H1 (cell line): ENCODE data around the gene AGER. TPM values are rescaled to one million over a fixed set of nuclear protein-coding genes. Genes with fewer than 3 reads are reported as not detected.
A peak's percentile ranks its signal among the peaks of the same experiment; 100 is the strongest.

Source experiments
- EP300 ChIP-seq, 2 experiments: IDR thresholded peaks; 1 replicate in 1 of 2; 2 replicates in 1 of 2; pipeline ENCODE4 v1.6.1; 2011 to 2012; ENCODE audit warnings: low read depth in 2 of 2, low read length in 2 of 2, mild to moderate bottlenecking in 2 of 2, borderline replicate concordance in 1 of 2, inconsistent platforms in 1 of 2, moderate library complexity in 1 of 2
- EZH2 ChIP-seq: fragments of 200-600 bp; sonication (generic); IDR thresholded peaks from 2 replicates; pipeline ENCODE4 v1.7.1; 2012; ENCODE audit warnings: low read depth, mild to moderate bottlenecking, moderate library complexity, low read length, inconsistent platforms; ENCODE audit not compliant: severe bottlenecking
- TBP ChIP-seq: IDR thresholded peaks from 2 replicates; pipeline ENCODE4 v1.6.1; 2011; ENCODE audit warnings: low read depth, low read length, improper control_type of control experiment
- polyA plus RNA-seq, 7 experiments: library from polyadenylated mRNA; depleted of rRNA in 3 of 7; stranded (reverse) in 5 of 7; unstranded in 2 of 7; fragments of >200 nt in 5 of 7; fragments of 200-250 nt in 2 of 7; gene quantifications; 1 replicate in 5 of 7; 2 replicates in 1 of 7; 4 replicates in 1 of 7; pipeline versions ENCODE4 v1.2.1 to v1.2.3, GENCODE V29; 2011 to 2013; ENCODE audit warnings: missing spikeins in 2 of 7, mixed read lengths in 2 of 7
- total RNA-seq: library from RNA; stranded (reverse); fragmentation: NEBNext Ultra II Directional; extraction: Animal tissue kit (Norgen Biotek cat#: 25700); gene quantifications from 2 replicates; pipeline ENCODE4 v1.2.1, GENCODE V29; 2021
- TF ChIP-seq, protein P1 (sequence below), 3 experiments: IDR thresholded peaks; 1 replicate in 2 of 3; 2 replicates in 1 of 3; pipeline versions ENCODE4 v1.5.1 to v1.6.1; 2011; ENCODE audit warnings: low read length in 3 of 3, mild to moderate bottlenecking in 3 of 3, inconsistent platforms in 2 of 3, low read depth in 1 of 3, moderate library complexity in 1 of 3; ENCODE audit not compliant: insufficient read depth in 1 of 3; ENCODE audit errors: control extremely low read depth in 1 of 3

Gene AGER
- total and polyA plus RNA-seq, 2 of the 8 experiments (the other 6 are each of a cell fraction or from before 2014, with no cell fraction given), result 3.8 to 10.9 TPM

DNA sequence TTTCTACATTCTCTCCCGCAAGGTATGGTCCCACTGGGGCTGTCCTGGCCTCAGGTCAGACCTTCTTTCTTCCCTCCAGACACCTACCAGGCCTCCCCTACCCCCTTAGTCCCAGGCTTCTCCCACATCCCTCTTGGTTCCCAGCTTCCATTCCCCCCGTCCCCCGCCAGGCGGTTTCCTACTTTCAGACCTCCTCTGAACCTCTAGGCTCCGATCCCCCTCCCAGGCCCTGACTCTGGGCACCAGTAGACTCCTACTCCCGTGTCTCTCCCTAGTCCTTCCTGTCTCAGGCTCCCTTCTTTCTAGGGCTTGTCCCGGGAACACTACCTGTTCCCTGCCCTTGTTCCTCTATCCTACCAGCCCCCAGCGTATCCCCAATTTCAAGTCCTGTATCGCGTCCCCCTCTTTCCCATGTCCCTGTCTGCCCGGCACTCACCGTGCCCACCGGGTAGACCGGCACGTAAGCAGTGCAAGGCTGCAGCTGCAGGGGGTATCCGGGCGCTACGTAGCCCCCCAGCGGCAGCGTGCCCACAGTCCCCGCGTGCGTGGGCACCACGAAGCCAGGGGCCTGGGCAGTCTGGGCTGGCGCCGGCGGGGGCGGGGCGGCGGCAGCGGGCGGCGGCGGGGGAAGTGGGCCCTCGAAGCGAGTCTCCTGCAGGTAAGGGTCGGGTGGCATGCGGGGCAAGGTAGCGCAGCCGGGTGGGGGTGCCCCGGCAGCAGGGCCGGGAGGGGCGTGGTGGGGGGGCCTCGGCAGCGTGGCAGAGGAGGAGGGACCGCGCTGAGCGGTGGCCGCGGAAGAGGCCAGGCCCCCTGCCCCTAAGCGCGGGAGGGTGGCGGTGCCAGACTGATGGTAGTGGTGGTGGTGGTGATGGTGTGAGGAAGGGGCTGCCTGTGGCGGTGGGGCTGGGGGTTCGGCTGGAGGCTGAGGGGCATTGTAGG is 33.9 kb downstream of the AGER start (continued):
- TF ChIP-seq, protein P1, sequence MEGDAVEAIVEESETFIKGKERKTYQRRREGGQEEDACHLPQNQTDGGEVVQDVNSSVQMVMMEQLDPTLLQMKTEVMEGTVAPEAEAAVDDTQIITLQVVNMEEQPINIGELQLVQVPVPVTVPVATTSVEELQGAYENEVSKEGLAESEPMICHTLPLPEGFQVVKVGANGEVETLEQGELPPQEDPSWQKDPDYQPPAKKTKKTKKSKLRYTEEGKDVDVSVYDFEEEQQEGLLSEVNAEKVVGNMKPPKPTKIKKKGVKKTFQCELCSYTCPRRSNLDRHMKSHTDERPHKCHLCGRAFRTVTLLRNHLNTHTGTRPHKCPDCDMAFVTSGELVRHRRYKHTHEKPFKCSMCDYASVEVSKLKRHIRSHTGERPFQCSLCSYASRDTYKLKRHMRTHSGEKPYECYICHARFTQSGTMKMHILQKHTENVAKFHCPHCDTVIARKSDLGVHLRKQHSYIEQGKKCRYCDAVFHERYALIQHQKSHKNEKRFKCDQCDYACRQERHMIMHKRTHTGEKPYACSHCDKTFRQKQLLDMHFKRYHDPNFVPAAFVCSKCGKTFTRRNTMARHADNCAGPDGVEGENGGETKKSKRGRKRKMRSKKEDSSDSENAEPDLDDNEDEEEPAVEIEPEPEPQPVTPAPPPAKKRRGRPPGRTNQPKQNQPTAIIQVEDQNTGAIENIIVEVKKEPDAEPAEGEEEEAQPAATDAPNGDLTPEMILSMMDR (IDR thresholded peaks at IDR 0.05; ENCODE audit: control extremely low read depth in 1 of 3, insufficient read depth in 1 of 3, low read depth in 1 of 3, low read length in 3 of 3), result peak in 1 of 3 experiments; percentile 25; a peak in 1 of 4 replicates
- TF ChIP-seq TBP (no peak), EZH2 (peak; percentile 33), EP300 (IDR thresholded peaks at IDR 0.05; ENCODE audit: borderline replicate concordance in 1 of 2, low read depth in 2 of 2, low read length in 2 of 2) (peak in 1 of 2 experiments; percentile 62; a peak in 1 of 3 replicates)
